SK-N-SH (cell line): ENCODE data around the gene HAUS5.

Experiments
- CTCF ChIP-seq: fragments of 200-600 bp; sonication (generic); IDR thresholded peaks from 2 replicates; pipeline ENCODE4 v1.6.1; 2017; ENCODE audit warnings: antibody characterized with exemption, mild to moderate bottlenecking, moderate library complexity
- POLR2AphosphoS5 ChIP-seq: IDR thresholded peaks from 2 replicates; pipeline ENCODE4 v1.6.1; 2012; ENCODE audit warnings: low read depth, low read length
- RCOR1 ChIP-seq: fragments of 150-350 bp; IDR thresholded peaks from 2 replicates; pipeline ENCODE4 v1.6.1; 2017; ENCODE audit warnings: antibody characterized with exemption, low read length
- REST ChIP-seq: IDR thresholded peaks from 2 replicates; pipeline ENCODE4 v1.6.1; 2012; ENCODE audit warnings: mild to moderate bottlenecking, low read depth, low read length, moderate library complexity

- no peak for TF ChIP-seq CTCF
- TF ChIP-seq POLR2AphosphoS5, result no peak
- TF ChIP-seq RCOR1, result no peak
- no peak for TF ChIP-seq REST
Measured at GRCh38 chr19:35642312-35642711, 29.8 kb downstream of the HAUS5 start.
